Breast epithelium (tissue), 4 donors: Measurements from ENCODE around the gene BFSP1. TPM values are rescaled to one million over a fixed set of nuclear protein-coding genes. Genes with fewer than 3 reads are reported as not detected.

Experiments used
- DNase-seq, 2 donors: peaks; one replicate each; pipeline ENCODE4 v3.0.0-alpha.2; 2019; ENCODE audit warnings: low spot score in 2 of 2
- H3K27ac ChIP-seq, 2 donors: fragments of 200-600 bp; sonication (generic) in 1 of 2; one replicate each; pipeline ENCODE4 v1.5.1; 2016 to 2019; ENCODE audit warnings: mild to moderate bottlenecking in 1 of 2
- H3K27me3 ChIP-seq, 2 donors: fragments of 200-600 bp; sonication (generic) in 1 of 2; one replicate each; pipeline versions ENCODE4 v1.5.1 to v1.6.0; 2017 to 2019; ENCODE audit warnings: control low read depth in 1 of 2, mild to moderate bottlenecking in 1 of 2
- H3K36me3 ChIP-seq: fragments of 200-600 bp; one replicate; pipeline ENCODE4 v1.5.1; 2019
- H3K4me1 ChIP-seq, 2 donors: fragments of 200-600 bp; sonication (generic); one replicate each; pipeline ENCODE4 v1.5.1; 2016 to 2019; ENCODE audit warnings: control low read depth in 1 of 2
- H3K4me3 ChIP-seq, 3 donors: fragments of 200-600 bp; sonication (generic); 1 replicate in 2 of 3; 2 replicates in 1 of 3; pipeline ENCODE4 v1.5.1; 2016 to 2019; ENCODE audit warnings: mild to moderate bottlenecking in 3 of 3, moderate library complexity in 2 of 3
- H3K9me3 ChIP-seq, 2 donors: fragments of 200-600 bp; sonication (generic) in 1 of 2; one replicate each; pipeline ENCODE4 v1.5.1; 2016 to 2019; ENCODE audit warnings: control low read depth in 1 of 2
- POLR2A ChIP-seq: fragments of 450-650 bp; IDR thresholded peaks from one replicate; pipeline ENCODE4 v1.6.1; 2016; ENCODE audit warnings: antibody characterized with exemption, mild to moderate bottlenecking, moderate library complexity
- POLR2AphosphoS5 ChIP-seq, 3 donors: sonication (generic); formaldehyde crosslinking; IDR thresholded peaks; one replicate each; pipeline ENCODE4 v1.6.1; 2017; ENCODE audit warnings: antibody characterized with exemption in 3 of 3
- intact Hi-C: fragments of 100-400 bp; cut with DNase I; formaldehyde crosslinking; loops from one replicate; pipeline ENCODE4 v1.15.1; 2023; ENCODE audit warnings: low total_unique reads
- total RNA-seq, 3 donors: library from RNA; depleted of rRNA; stranded (reverse); fragments of >200 nt; gene quantifications; one replicate each; pipeline ENCODE4 v1.1.0, GENCODE V29; 2016
- TF ChIP-seq, protein P1 (sequence below), 3 donors: fragments of 450-650 bp; IDR thresholded peaks; one replicate each; pipeline ENCODE4 v1.5.1; 2016 to 2017; ENCODE audit warnings: antibody characterized with exemption in 3 of 3, mild to moderate bottlenecking in 3 of 3, moderate library complexity in 3 of 3

BFSP1 gene
- total RNA-seq, 3 donors from 2014 or later = 0.80 to 2.8 (median 1.6) TPM

DNA sequence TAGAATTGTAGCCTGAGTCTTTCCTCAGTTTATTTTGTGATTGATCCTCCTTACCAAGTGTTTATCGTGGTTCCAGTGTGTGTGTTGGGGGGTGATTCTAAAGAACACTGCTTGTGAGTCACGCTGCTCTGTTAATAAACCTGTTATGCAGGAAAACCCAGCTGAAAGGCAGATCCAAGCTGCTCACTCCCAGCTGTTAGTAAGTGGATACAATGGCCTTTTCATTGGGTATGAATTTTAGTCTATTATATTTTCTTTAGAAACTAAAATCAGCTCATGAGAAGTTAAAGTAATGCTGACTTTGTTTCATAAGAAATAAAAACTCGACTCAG, 26.5 kb upstream of the BFSP1 start:
- H3K27me3 ChIP-seq = no peaks in the 10 kb centered on the region
- H3K4me3 ChIP-seq = peak overlapping the region in 2 of 3 donors; percentile 10 to 44
- H3K9me3 ChIP-seq = no peaks in the 10 kb centered on the region
- peaks cover 9 to 13% of the 10 kb centered on the region in 2 donors for H3K4me1 ChIP-seq
- peak overlapping the region; percentile 92 to 93 for H3K27ac ChIP-seq
- TF ChIP-seq POLR2AphosphoS5 (IDR thresholded peaks at IDR 0.05) (peak in 1 of 3 donors; percentile 73), POLR2A (no peak)
- DNase-seq = peak in 1 of 2 donors; percentile 78
- intact Hi-C loops = loop anchor here (1.0 kb wide), 1 partner anchor 15 kb away; no protein-coding TSS in a partner anchor
- no peaks in the 10 kb centered on the region for H3K36me3 ChIP-seq

DNA sequence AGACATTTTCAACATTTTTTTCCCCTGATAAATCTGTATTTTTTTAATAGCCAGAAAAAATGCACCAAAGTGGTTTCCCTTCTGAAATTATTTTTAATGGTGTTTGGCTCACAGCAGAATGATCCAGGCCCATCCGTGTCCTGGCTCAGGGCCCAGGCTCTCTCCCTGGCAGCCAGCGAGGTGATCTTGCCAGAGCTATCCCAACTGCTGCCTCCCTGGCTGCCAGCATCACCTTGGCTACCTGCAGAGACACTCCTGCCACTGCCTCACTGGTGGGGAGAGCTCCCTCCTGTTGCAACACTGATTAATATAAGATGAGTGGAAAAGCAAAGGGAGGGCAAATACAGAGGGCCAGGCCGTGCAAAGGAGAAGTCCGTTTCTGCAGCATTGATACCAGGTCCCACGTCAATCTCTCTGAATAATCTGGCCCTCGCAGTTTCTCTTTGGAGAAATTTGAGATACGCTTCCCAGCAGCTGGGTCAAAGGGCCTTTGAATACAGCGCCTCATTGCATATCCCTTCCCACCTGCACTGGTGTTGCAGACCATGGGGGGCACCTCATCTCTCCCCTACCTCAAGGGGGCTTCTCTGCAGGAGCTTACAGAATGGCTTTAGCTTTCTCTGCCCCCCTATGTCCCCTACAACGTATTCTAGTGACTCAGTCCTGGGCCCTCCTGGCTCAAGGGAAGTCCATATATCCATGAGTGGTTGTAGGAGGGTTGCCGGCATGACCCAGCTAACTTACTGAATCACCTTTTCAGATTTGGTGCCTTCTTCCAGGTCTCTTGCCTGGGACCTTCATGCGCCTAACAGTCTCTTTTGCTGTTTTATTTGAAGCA, 25.9 kb upstream of the BFSP1 start:
- DNase-seq = peak; percentile 93 to 95
- H3K4me1 ChIP-seq = peaks cover 9 to 13% of the 10 kb centered on the region in 2 donors
- no peaks in the 10 kb centered on the region for H3K27me3 ChIP-seq
- H3K36me3 ChIP-seq = no peaks in the 10 kb centered on the region
- H3K4me3 ChIP-seq = peak overlapping the region in 2 of 3 donors; percentile 10 to 44
- intact Hi-C loops = loop anchor here (1.0 kb wide), 1 partner anchor 15 kb away; no protein-coding TSS in a partner anchor
- H3K27ac ChIP-seq = peak overlapping the region; percentile 92 to 93
- TF ChIP-seq, protein P1, sequence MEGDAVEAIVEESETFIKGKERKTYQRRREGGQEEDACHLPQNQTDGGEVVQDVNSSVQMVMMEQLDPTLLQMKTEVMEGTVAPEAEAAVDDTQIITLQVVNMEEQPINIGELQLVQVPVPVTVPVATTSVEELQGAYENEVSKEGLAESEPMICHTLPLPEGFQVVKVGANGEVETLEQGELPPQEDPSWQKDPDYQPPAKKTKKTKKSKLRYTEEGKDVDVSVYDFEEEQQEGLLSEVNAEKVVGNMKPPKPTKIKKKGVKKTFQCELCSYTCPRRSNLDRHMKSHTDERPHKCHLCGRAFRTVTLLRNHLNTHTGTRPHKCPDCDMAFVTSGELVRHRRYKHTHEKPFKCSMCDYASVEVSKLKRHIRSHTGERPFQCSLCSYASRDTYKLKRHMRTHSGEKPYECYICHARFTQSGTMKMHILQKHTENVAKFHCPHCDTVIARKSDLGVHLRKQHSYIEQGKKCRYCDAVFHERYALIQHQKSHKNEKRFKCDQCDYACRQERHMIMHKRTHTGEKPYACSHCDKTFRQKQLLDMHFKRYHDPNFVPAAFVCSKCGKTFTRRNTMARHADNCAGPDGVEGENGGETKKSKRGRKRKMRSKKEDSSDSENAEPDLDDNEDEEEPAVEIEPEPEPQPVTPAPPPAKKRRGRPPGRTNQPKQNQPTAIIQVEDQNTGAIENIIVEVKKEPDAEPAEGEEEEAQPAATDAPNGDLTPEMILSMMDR (IDR thresholded peaks at IDR 0.05) = no peak
- TF ChIP-seq POLR2AphosphoS5 (IDR thresholded peaks at IDR 0.05) (peak; percentile 35 to 65 (median 65)), POLR2A (no peak)
- H3K9me3 ChIP-seq = no peaks in the 10 kb centered on the region

DNA sequence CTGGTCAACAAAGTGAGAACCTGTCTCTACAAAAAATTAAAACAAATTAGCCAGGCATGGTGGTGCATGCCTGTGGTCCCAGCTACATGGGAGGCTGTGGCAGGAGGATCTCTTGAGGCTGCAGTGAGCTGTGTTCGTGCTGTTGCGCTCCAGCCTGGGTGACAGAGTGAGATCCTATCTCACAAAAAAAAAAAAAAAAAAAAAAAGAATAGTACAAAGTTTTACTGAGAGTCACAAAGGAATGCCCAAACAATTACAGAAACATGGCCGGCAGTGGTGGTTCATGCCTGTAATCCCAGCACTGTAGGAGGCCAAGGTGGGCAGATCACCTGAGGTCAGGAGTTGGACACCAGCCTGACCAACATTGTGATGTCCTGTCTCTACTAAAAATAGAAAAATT, 23.9 kb upstream of the BFSP1 start:
- Histone ChIP-seq H3K36me3 (no peaks in the 10 kb centered on the region), H3K27me3 (no peaks in the 10 kb centered on the region), H3K9me3 (no peaks in the 10 kb centered on the region), H3K4me1 (peaks cover 9 to 13% of the 10 kb centered on the region in 2 donors), H3K4me3 (no peak overlapping the region), H3K27ac (peak overlapping the region; percentile 39 to 93)
- TF ChIP-seq POLR2AphosphoS5 (IDR thresholded peaks at IDR 0.05) = no peak
- no peak for TF ChIP-seq POLR2A
- TF ChIP-seq, protein P1 (IDR thresholded peaks at IDR 0.05) = no peak
- no peak for DNase-seq
- intact Hi-C loops = no loop called here

DNA sequence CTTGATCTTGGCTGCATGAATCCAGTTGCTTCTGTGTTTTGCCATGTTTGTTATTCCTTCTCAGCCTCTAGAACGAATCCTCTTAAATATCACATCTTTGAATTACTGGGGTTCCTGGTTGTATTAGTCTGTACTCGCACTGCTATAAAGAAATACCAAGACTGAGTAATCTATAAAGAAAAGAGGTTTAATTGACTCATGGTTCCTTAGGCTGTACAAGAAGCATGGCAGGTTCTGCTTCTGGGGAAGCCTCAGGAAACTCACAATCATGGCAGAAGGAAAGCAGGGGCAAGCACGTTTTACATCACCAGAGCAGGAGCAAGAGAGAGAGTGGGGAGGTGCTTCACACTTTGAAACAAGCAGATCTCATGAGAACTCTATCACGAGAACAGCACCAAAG, 18.0 kb upstream of the BFSP1 start:
- H3K36me3 ChIP-seq = no peaks in the 10 kb centered on the region
- H3K9me3 ChIP-seq = no peaks in the 10 kb centered on the region
- TF ChIP-seq POLR2A = no peak
- TF ChIP-seq, protein P1 (IDR thresholded peaks at IDR 0.05) = no peak
- no peak for TF ChIP-seq POLR2AphosphoS5 (IDR thresholded peaks at IDR 0.05)
- H3K27me3 ChIP-seq = no peaks in the 10 kb centered on the region
- DNase-seq = no peak
- H3K4me1 ChIP-seq = no peaks in the 10 kb centered on the region
- H3K4me3 ChIP-seq = no peak overlapping the region
- no peak overlapping the region for H3K27ac ChIP-seq
- intact Hi-C loops = no loop called here

DNA sequence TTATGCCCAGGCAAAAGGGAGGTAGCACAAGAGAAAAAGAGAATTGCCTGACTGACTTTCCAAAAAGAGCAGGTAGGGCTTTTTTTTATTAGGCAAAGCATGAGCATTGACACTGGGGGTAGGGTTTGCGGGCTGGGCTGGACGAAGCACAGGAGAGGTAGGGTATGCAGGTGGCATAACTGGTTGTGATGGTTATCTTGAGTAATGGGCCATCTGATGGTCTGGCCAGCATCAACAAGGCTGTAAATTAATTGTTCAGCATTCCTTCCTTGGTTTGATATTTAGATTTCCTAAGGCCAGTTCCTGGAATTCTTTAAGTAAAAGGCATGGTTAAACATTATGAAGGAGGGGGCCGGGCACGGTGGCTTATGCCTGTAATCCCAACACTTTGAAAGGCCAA, 13.9 kb upstream of the BFSP1 start:
- no peak overlapping the region for H3K4me3 ChIP-seq
- no peak for TF ChIP-seq POLR2A
- no peak for TF ChIP-seq POLR2AphosphoS5 (IDR thresholded peaks at IDR 0.05)
- TF ChIP-seq, protein P1 (IDR thresholded peaks at IDR 0.05) = no peak

More for the DNA sequence above, 13.9 kb upstream of the BFSP1 start:
- no peak for DNase-seq
- Histone ChIP-seq H3K36me3 (no peaks in the 10 kb centered on the region), H3K4me1 (peaks cover 0 to 6% of the 10 kb centered on the region in 2 donors), H3K27me3 (no peaks in the 10 kb centered on the region), H3K27ac (peak overlapping the region; percentile 75), H3K9me3 (no peaks in the 10 kb centered on the region)
- intact Hi-C loops = no loop called here
